ENCODE data around the gene SAXO1. TPM values are rescaled to one million over a fixed set of nuclear protein-coding genes. Genes with fewer than 3 reads are reported as not detected.
A peak's percentile ranks its signal among the peaks of the same experiment; 100 is the strongest.

The SAXO1 gene
- total and polyA plus RNA-seq, 7 experiments from 2014 or later: 0.13 to 0.45 (median 0.30) TPM; not detected in 3

- Mint-ChIP-seq H3K4me1 (no peaks in the 10 kb centered on the region), H3K27ac (no peak overlapping the region), H3K27me3 (peaks cover 4 to 14% (median 12%) of the 10 kb centered on the region in 5 donors), H3K9me3 (peaks cover 2 to 33% (median 16%) of the 10 kb centered on the region in 11 donors), H3K36me3 (peaks cover 0 to 9% (median 0%) of the 10 kb centered on the region in 5 donors), H3K4me3 (no peak overlapping the region)
- H3K4me3 ChIP-seq (ENCODE audit: low read length): no peak overlapping the region
- ChIA-PET POLR2A (no interaction called here), CTCF (no interaction called here)
- ATAC-seq (no peak), DNase-seq (no peak)
- intact Hi-C loops (cut with micrococcal nuclease): no loop called here
- H3K9me3 ChIP-seq (ENCODE audit: control insufficient read depth in 2 of 3, low read length in 3 of 3): no peaks in the 10 kb centered on the region
- H3K27me3 ChIP-seq (ENCODE audit: control insufficient read depth in 2 of 2, insufficient read depth in 2 of 2, low read length in 2 of 2): no peaks in the 10 kb centered on the region
- no peak overlapping the region for H3K27ac ChIP-seq (ENCODE audit: low read depth, low read length)
- H3K36me3 ChIP-seq (ENCODE audit: control insufficient read depth in 2 of 3, insufficient read depth in 3 of 3, low read length in 3 of 3): no peaks in the 10 kb centered on the region
- no peaks in the 10 kb centered on the region for H3K4me1 ChIP-seq (ENCODE audit: control insufficient read depth in 2 of 2, insufficient read depth in 2 of 2, low read length in 2 of 2)
Observed at GRCh38 chr9:18905028-18905882, 127.8 kb downstream of the SAXO1 start.

- H3K9me3 Mint-ChIP-seq: peaks cover 2 to 47% (median 22%) of the 10 kb centered on the region in 11 donors
- ATAC-seq: no peak
- intact Hi-C loops (cut with micrococcal nuclease): no loop called here
- Histone ChIP-seq H3K36me3 (ENCODE audit: control insufficient read depth in 2 of 3, insufficient read depth in 3 of 3, low read length in 3 of 3) (no peaks in the 10 kb centered on the region), H3K27me3 (ENCODE audit: control insufficient read depth in 2 of 2, insufficient read depth in 2 of 2, low read length in 2 of 2) (no peaks in the 10 kb centered on the region), H3K9me3 (ENCODE audit: control insufficient read depth in 2 of 3, low read length in 3 of 3) (no peaks in the 10 kb centered on the region), H3K4me1 (ENCODE audit: control insufficient read depth in 2 of 2, insufficient read depth in 2 of 2, low read length in 2 of 2) (no peaks in the 10 kb centered on the region), H3K27ac (ENCODE audit: low read depth, low read length) (no peak overlapping the region), H3K4me3 (ENCODE audit: low read length) (no peak overlapping the region)
- peaks cover 0 to 9% (median 0%) of the 10 kb centered on the region in 5 donors for H3K36me3 Mint-ChIP-seq
- ChIA-PET POLR2A (no interaction called here), CTCF (no interaction called here)
- H3K4me3 Mint-ChIP-seq: no peak overlapping the region
- DNase-seq: no peak
- no peak overlapping the region for H3K27ac Mint-ChIP-seq
- H3K4me1 Mint-ChIP-seq: peaks cover 0 to 5% (median 0%) of the 10 kb centered on the region in 7 donors
- peaks cover 5 to 12% (median 7%) of the 10 kb centered on the region in 5 donors for H3K27me3 Mint-ChIP-seq
Observed at GRCh38 chr9:18903450-18903849, 129.6 kb downstream of the SAXO1 start.

- intact Hi-C loops (cut with micrococcal nuclease): no loop called here
- H3K4me1 Mint-ChIP-seq: peaks cover 0 to 15% (median 0%) of the 10 kb centered on the region in 7 donors
- ATAC-seq (no peak), DNase-seq (no peak)
- Histone ChIP-seq H3K36me3 (ENCODE audit: control insufficient read depth in 2 of 3, insufficient read depth in 3 of 3, low read length in 3 of 3) (no peaks in the 10 kb centered on the region), H3K4me3 (ENCODE audit: low read length) (no peak overlapping the region), H3K4me1 (ENCODE audit: control insufficient read depth in 2 of 2, insufficient read depth in 2 of 2, low read length in 2 of 2) (no peaks in the 10 kb centered on the region), H3K27me3 (ENCODE audit: control insufficient read depth in 2 of 2, insufficient read depth in 2 of 2, low read length in 2 of 2) (no peaks in the 10 kb centered on the region), H3K9me3 (ENCODE audit: control insufficient read depth in 2 of 3, low read length in 3 of 3) (peaks cover 0 to 17% (median 0%) of the 10 kb centered on the region in 3 experiments), H3K27ac (ENCODE audit: low read depth, low read length) (no peak overlapping the region)
- no peak overlapping the region for H3K27ac Mint-ChIP-seq
- H3K4me3 Mint-ChIP-seq: no peak overlapping the region
- peaks cover under 1 to 8% (median 4%) of the 10 kb centered on the region in 5 donors for H3K27me3 Mint-ChIP-seq
- POLR2A ChIA-PET: no interaction called here
- peaks cover 0 to 21% (median 9%) of the 10 kb centered on the region in 5 donors for H3K36me3 Mint-ChIP-seq
- CTCF ChIA-PET: no interaction called here
- peaks cover 10 to 59% (median 25%) of the 10 kb centered on the region in 11 donors for H3K9me3 Mint-ChIP-seq
Observed at GRCh38 chr9:18896531-18897179, 136.4 kb downstream of the SAXO1 start.

GRCh38 chr9:18896004-18896403 lies 137.0 kb downstream of the SAXO1 start:
- Histone ChIP-seq H3K27me3 (ENCODE audit: control insufficient read depth in 2 of 2, insufficient read depth in 2 of 2, low read length in 2 of 2) (no peaks in the 10 kb centered on the region), H3K4me3 (ENCODE audit: low read length) (no peak overlapping the region), H3K36me3 (ENCODE audit: control insufficient read depth in 2 of 3, insufficient read depth in 3 of 3, low read length in 3 of 3) (no peaks in the 10 kb centered on the region), H3K4me1 (ENCODE audit: control insufficient read depth in 2 of 2, insufficient read depth in 2 of 2, low read length in 2 of 2) (no peaks in the 10 kb centered on the region), H3K27ac (ENCODE audit: low read depth, low read length) (no peak overlapping the region), H3K9me3 (ENCODE audit: control insufficient read depth in 2 of 3, low read length in 3 of 3) (peaks cover 0 to 17% (median 0%) of the 10 kb centered on the region in 3 experiments)
- intact Hi-C loops (cut with micrococcal nuclease): no loop called here
- Mint-ChIP-seq H3K27me3 (peaks cover 3 to 8% (median 8%) of the 10 kb centered on the region in 5 donors), H3K9me3 (peaks cover 10 to 53% (median 27%) of the 10 kb centered on the region in 11 donors), H3K27ac (peak overlapping the region in 1 of 9 donors; percentile 11), H3K36me3 (peaks cover 0 to 21% (median 9%) of the 10 kb centered on the region in 5 donors), H3K4me1 (peaks cover 0 to 15% (median 0%) of the 10 kb centered on the region in 7 donors), H3K4me3 (no peak overlapping the region)
- POLR2A ChIA-PET: no interaction called here
- CTCF ChIA-PET: no interaction called here
- ATAC-seq (no peak), DNase-seq (no peak)

- no peak overlapping the region for H3K4me3 Mint-ChIP-seq
Observed at GRCh38 chr9:18893491-18893890, 139.5 kb downstream of the SAXO1 start.

GRCh38 chr9:18893046-18893445 lies 140.0 kb downstream of the SAXO1 start:
- peaks cover 0 to 17% (median 9%) of the 10 kb centered on the region in 5 donors for H3K27me3 Mint-ChIP-seq
- POLR2A ChIA-PET: no interaction called here

More at GRCh38 chr9:18893491-18893890, 139.5 kb downstream of the SAXO1 start:
- Histone ChIP-seq H3K27ac (ENCODE audit: low read depth, low read length) (no peak overlapping the region), H3K36me3 (ENCODE audit: control insufficient read depth in 2 of 3, insufficient read depth in 3 of 3, low read length in 3 of 3) (no peaks in the 10 kb centered on the region), H3K9me3 (ENCODE audit: control insufficient read depth in 2 of 3, low read length in 3 of 3) (peaks cover 0 to 17% (median 0%) of the 10 kb centered on the region in 3 experiments), H3K4me1 (ENCODE audit: control insufficient read depth in 2 of 2, insufficient read depth in 2 of 2, low read length in 2 of 2) (no peaks in the 10 kb centered on the region), H3K4me3 (ENCODE audit: low read length) (no peak overlapping the region), H3K27me3 (ENCODE audit: control insufficient read depth in 2 of 2, insufficient read depth in 2 of 2, low read length in 2 of 2) (no peaks in the 10 kb centered on the region)
- peaks cover 0 to 21% (median 9%) of the 10 kb centered on the region in 5 donors for H3K36me3 Mint-ChIP-seq
- DNase-seq: no peak
- no peak for ATAC-seq
- H3K27me3 Mint-ChIP-seq: peaks cover 0 to 17% (median 13%) of the 10 kb centered on the region in 5 donors
- no peak overlapping the region for H3K27ac Mint-ChIP-seq
- POLR2A ChIA-PET: no interaction called here
- H3K9me3 Mint-ChIP-seq: peaks cover 7 to 35% (median 18%) of the 10 kb centered on the region in 11 donors
- intact Hi-C loops (cut with micrococcal nuclease): no loop called here
- H3K4me1 Mint-ChIP-seq: peaks cover 0 to 17% (median 0%) of the 10 kb centered on the region in 7 donors
- CTCF ChIA-PET: no interaction called here

More at GRCh38 chr9:18893046-18893445, 140.0 kb downstream of the SAXO1 start:
- Mint-ChIP-seq H3K4me3 (no peak overlapping the region), H3K9me3 (peaks cover 7 to 31% (median 16%) of the 10 kb centered on the region in 11 donors), H3K27ac (no peak overlapping the region), H3K4me1 (peaks cover 0 to 17% (median 0%) of the 10 kb centered on the region in 7 donors), H3K36me3 (peaks cover 0 to 17% (median 9%) of the 10 kb centered on the region in 5 donors)
- H3K9me3 ChIP-seq (ENCODE audit: control insufficient read depth in 2 of 3, low read length in 3 of 3): peaks cover 0 to 17% (median 0%) of the 10 kb centered on the region in 3 experiments
- intact Hi-C loops (cut with micrococcal nuclease): no loop called here
- CTCF ChIA-PET: no interaction called here
- H3K27me3 ChIP-seq (ENCODE audit: control insufficient read depth in 2 of 2, insufficient read depth in 2 of 2, low read length in 2 of 2): no peaks in the 10 kb centered on the region
- no peak for ATAC-seq
- no peaks in the 10 kb centered on the region for H3K36me3 ChIP-seq (ENCODE audit: control insufficient read depth in 2 of 3, insufficient read depth in 3 of 3, low read length in 3 of 3)
- no peak overlapping the region for H3K4me3 ChIP-seq (ENCODE audit: low read length)
- DNase-seq: no peak
- no peaks in the 10 kb centered on the region for H3K4me1 ChIP-seq (ENCODE audit: control insufficient read depth in 2 of 2, insufficient read depth in 2 of 2, low read length in 2 of 2)
- no peak overlapping the region for H3K27ac ChIP-seq (ENCODE audit: low read depth, low read length)
